K562 (cell line): Measurements from ENCODE around the gene MYCBP2. TPM values are rescaled to one million over a fixed set of nuclear protein-coding genes. Genes with fewer than 3 reads are reported as not detected.

Experiments used
- ATAC-seq: fragments of 200-7000 bp; cut with Tn5 transposase; 3 replicates; pipeline ENCODE4 v1.9.1; 2020; ENCODE audit warnings: moderate library complexity
- BruUV-seq: library from RNA; stranded (reverse); fragments of 400-500 nt; replicated peaks from 2 replicates; lab custom pipeline; 2021; lab: Mats Ljungman, UMichigan
- CTCF ChIA-PET: fragments of 300-600 bp; formaldehyde crosslinking; extraction: SDS; loops from one replicate; lab custom pipeline; 2021; ENCODE audit warnings: low intra/inter-chr PET ratio; lab: Yijun Ruan, JAX
- POLR2A ChIA-PET: fragments of 300-600, 350-650 bp; sonication (Branson Sonifier 250); formaldehyde crosslinking; extraction: SDS; loops from one replicate; lab custom pipeline; 2021; ENCODE audit warnings: antibody characterized with exemption, inconsistent platforms; lab: Yijun Ruan, JAX
- DNase-seq, 4 experiments: peaks; one replicate each; pipeline versions ENCODE4 v3.0.0 to v3.0.0-alpha.2; 2011 to 2018; ENCODE audit warnings: low spot score in 3 of 4, mixed read lengths in 3 of 4; ENCODE audit errors: extremely low read depth in 1 of 4
- FAIRE-seq: peaks from 2 replicates; lab custom pipeline; 2011; peaks lifted over from hg19 to GRCh38; lab: Jason Lieb, UNC
- H2AFZ ChIP-seq: 2 replicates; pipeline ENCODE4 v1.6.0; 2011; ENCODE audit warnings: low read depth, low read length, control low read depth, inconsistent platforms
- H3K27ac ChIP-seq: fragments of 200-600 bp; 3 replicates; pipeline ENCODE4 v1.8.0; 2011; ENCODE audit warnings: low read depth, mild to moderate bottlenecking, control low read depth, inconsistent platforms, low read length, moderate library complexity, mixed read lengths; ENCODE audit errors: extremely low read depth
- H3K27me3 ChIP-seq, 2 experiments: fragments of 300-600 bp in 1 of 2; 2 replicates in 1 of 2; 3 replicates in 1 of 2; pipeline versions ENCODE4 v1.6.0 to v1.8.0; 2011; ENCODE audit warnings: inconsistent platforms in 2 of 2, low read length in 2 of 2, mild to moderate bottlenecking in 1 of 2, mixed read lengths in 1 of 2, moderate library complexity in 1 of 2; ENCODE audit not compliant: control insufficient read depth in 2 of 2, insufficient read depth in 2 of 2
- H3K36me3 ChIP-seq: fragments of 300-600 bp; 3 replicates; pipeline ENCODE4 v1.8.0; 2011; ENCODE audit warnings: mild to moderate bottlenecking, low read length, inconsistent platforms; ENCODE audit not compliant: control insufficient read depth, insufficient read depth
- H3K4me1 ChIP-seq, 2 experiments: fragments of 200-600 bp in 1 of 2; replicated peaks in 1 of 2; 2 replicates in 1 of 2; 3 replicates in 1 of 2; pipeline versions ENCODE4 v1.5.1 to v1.8.0; 2011; ENCODE audit warnings: inconsistent platforms in 2 of 2, low read length in 2 of 2, mild to moderate bottlenecking in 1 of 2, mixed read lengths in 1 of 2, moderate library complexity in 1 of 2; ENCODE audit not compliant: control insufficient read depth in 2 of 2, insufficient read depth in 2 of 2
- H3K4me2 ChIP-seq: 2 replicates; pipeline ENCODE4 v1.6.1; 2011; ENCODE audit warnings: low read length, control low read depth, inconsistent platforms, mixed read lengths; ENCODE audit not compliant: insufficient read depth
- H3K4me3 ChIP-seq: fragments of 200-600 bp; sonication (generic), shearing (Covaris generic); 2 replicates; pipeline ENCODE4 v1.5.1; 2016; ENCODE audit warnings: control low read depth, inconsistent platforms
- H3K79me2 ChIP-seq: fragments of 200-600 bp; 3 replicates; pipeline ENCODE4 v1.8.0; 2011; ENCODE audit warnings: low read length, inconsistent platforms; ENCODE audit not compliant: control insufficient read depth, insufficient read depth
- H3K9ac ChIP-seq, 2 experiments: 2 replicates each; pipeline versions ENCODE4 v1.6.0 to v1.6.1; 2011; ENCODE audit warnings: low read depth in 2 of 2, low read length in 2 of 2, control low read depth in 1 of 2, inconsistent platforms in 1 of 2, mild to moderate bottlenecking in 1 of 2, mixed read lengths in 1 of 2; ENCODE audit not compliant: insufficient read depth in 1 of 2
- H3K9me1 ChIP-seq: one replicate; pipeline ENCODE4 v1.6.0; 2011; ENCODE audit warnings: inconsistent platforms, mild to moderate bottlenecking, low read length, moderate library complexity; ENCODE audit not compliant: control insufficient read depth, insufficient read depth
- H3K9me3 ChIP-seq: replicated peaks from 2 replicates; pipeline ENCODE4 v1.5.1; 2011; ENCODE audit warnings: low read depth, low read length, inconsistent platforms; ENCODE audit not compliant: control insufficient read depth, insufficient read depth
- H4K20me1 ChIP-seq: replicated peaks from 2 replicates; pipeline ENCODE4 v1.6.1; 2011; ENCODE audit warnings: low read length, inconsistent platforms, mixed read lengths; ENCODE audit not compliant: control insufficient read depth, insufficient read depth
- ARID3A ChIP-seq: IDR thresholded peaks from 2 replicates; pipeline ENCODE4 v1.6.1; 2012; ENCODE audit warnings: low read depth, low read length, improper control_type of control experiment, borderline replicate concordance
- DEAF1 ChIP-seq: fragments of 450-650 bp; formaldehyde crosslinking; IDR thresholded peaks from 2 replicates; pipeline ENCODE4 v1.4.0; 2020; ENCODE audit warnings: mild to moderate bottlenecking, moderate library complexity
- DLX4 ChIP-seq: fragments of 250-450 bp; sonication (Bioruptor Pico); IDR thresholded peaks from 2 replicates; pipeline ENCODE4 v1.6.1; 2021; ENCODE audit warnings: mild to moderate bottlenecking
- EHMT2 ChIP-seq: fragments of 450-650 bp; IDR thresholded peaks from 2 replicates; pipeline ENCODE4 v1.6.1; 2018; ENCODE audit warnings: antibody characterized with exemption
- FOXJ2 ChIP-seq: fragments of 200-800 bp; sonication (Bioruptor generic); IDR thresholded peaks from 2 replicates; pipeline ENCODE4 v1.6.1; 2016; ENCODE audit warnings: missing genetic modification characterization, missing compliant biosample characterization
- HNRNPUL1 ChIP-seq: fragments of 200-400 bp; formaldehyde crosslinking; IDR thresholded peaks from 2 replicates; pipeline ENCODE4 v1.6.1; 2017; ENCODE audit warnings: low read length
- RBM22 ChIP-seq: fragments of 200-400 bp; formaldehyde crosslinking; IDR thresholded peaks from 2 replicates; pipeline ENCODE4 v1.6.1; 2018; ENCODE audit warnings: low read length, low read depth; ENCODE audit not compliant: poor library complexity, severe bottlenecking
- RHOXF2B ChIP-seq: fragments of 250-450 bp; sonication (Bioruptor Pico); conservative IDR thresholded peaks from 2 replicates; pipeline ENCODE4 v1.5.1; 2021
- SETDB1 ChIP-seq: IDR thresholded peaks from one replicate; pipeline ENCODE4 v1.6.1; 2012; ENCODE audit warnings: low read length, control low read depth, inconsistent platforms
- SIN3B ChIP-seq: fragments of 450-650 bp; IDR thresholded peaks from 2 replicates; pipeline ENCODE4 v1.6.1; 2017; ENCODE audit warnings: low read depth, mild to moderate bottlenecking, moderate library complexity
- SIX5 ChIP-seq, 2 experiments: IDR thresholded peaks; 2 replicates each; pipeline ENCODE4 v1.6.1; 2011; ENCODE audit warnings: low read length in 2 of 2, borderline replicate concordance in 1 of 2, low read depth in 1 of 2, mild to moderate bottlenecking in 1 of 2, moderate library complexity in 1 of 2; ENCODE audit not compliant: insufficient read depth in 1 of 2
- TCF7L2 ChIP-seq: fragments of 150-350 bp; IDR thresholded peaks from 2 replicates; pipeline ENCODE4 v1.6.1; 2016; ENCODE audit warnings: low read depth, mild to moderate bottlenecking, low read length, moderate library complexity
- ZNF311 ChIP-seq: fragments of 250-450 bp; sonication (Bioruptor Pico); IDR thresholded peaks from 2 replicates; pipeline ENCODE4 v1.4.0; 2020; ENCODE audit warnings: mild to moderate bottlenecking, moderate library complexity
- WGBS: fragments of 100-300 bp; shearing (Covaris generic); methylation state at CpG from one replicate; pipeline ENCODE4 v1.1.6; 2016; ENCODE audit warnings: low coverage, mixed read lengths; ENCODE audit not compliant: insufficient coverage; ENCODE audit errors: missing lambda C conversion rate; 5-methylcytosine and 5-hydroxymethylcytosine counted together
- in situ Hi-C: fragments of 300-500 bp; cut with MboI; formaldehyde crosslinking; loops from 4 replicates; pipeline ENCODE4 v1.15.0; 2018; ENCODE audit warnings: inconsistent platforms, mixed read lengths
- intact Hi-C: fragments of 100-400 bp; cut with micrococcal nuclease; formaldehyde crosslinking; loops from 2 replicates; pipeline ENCODE4 v1.14.2; 2022
- polyA plus RNA-seq, 8 experiments: library from polyadenylated mRNA; depleted of rRNA in 4 of 8; stranded (reverse) in 5 of 8; unstranded in 3 of 8; fragments of >200 nt; fragmentation: Nextera tagmentation in 2 of 8; fragmentation: Illumina TruSeq in 1 of 8; extraction: Ambion mirVana in 2 of 8; extraction: Trizol in 1 of 8; gene quantifications; 2 replicates each; pipeline versions ENCODE4 v1.2.1 to v1.2.3, GENCODE V29; 2011 to 2014; ENCODE audit warnings: inconsistent platforms in 1 of 8, missing spikeins in 1 of 8
- total RNA-seq, 7 experiments: library from RNA; depleted of rRNA in 6 of 7; stranded (reverse); fragments of >200 nt in 6 of 7; fragmentation: Illumina TruSeq in 2 of 7; extraction: Trizol in 2 of 7; gene quantifications; 2 replicates each; pipeline versions ENCODE4 v1.2.1 to v1.2.3, GENCODE V29; 2011 to 2021; ENCODE audit warnings: low replicate concordance in 1 of 7
- TF ChIP-seq, protein P1 (sequence below), 2 experiments: fragments of 450-650 bp; conservative IDR thresholded peaks; 2 replicates each; pipeline ENCODE4 v1.6.1; 2017; ENCODE audit warnings: mild to moderate bottlenecking in 2 of 2, moderate library complexity in 2 of 2
- TF ChIP-seq, protein P2 (sequence below): fragments of 250-450 bp; sonication (Bioruptor Pico); IDR thresholded peaks from 2 replicates; pipeline ENCODE4 v1.5.0; 2020; ENCODE audit warnings: mild to moderate bottlenecking

Gene MYCBP2
- total and polyA plus RNA-seq, 9 of the 15 experiments (the other 6 are each of a cell fraction or from before 2014, with no cell fraction given): 13.2 to 47.2 (median 28.9) TPM

GRCh38 chr13:77351315-77351714 lies 24.4 kb upstream of the MYCBP2 start:
- no peak overlapping the region for H3K27ac ChIP-seq
- H3K9ac ChIP-seq: no peak overlapping the region
- no peak for DNase-seq
- 0% methylated on average over 3 of the region's 3 CpGs for WGBS
- H3K4me1 ChIP-seq: no peaks in the 10 kb centered on the region
- no peak overlapping the region for H3K4me2 ChIP-seq
- no peaks in the 10 kb centered on the region for H3K9me1 ChIP-seq
- no peak overlapping the region for H3K4me3 ChIP-seq
- H4K20me1 ChIP-seq: no peaks in the 10 kb centered on the region
- H2AFZ ChIP-seq: no peak overlapping the region
- no peak for TF ChIP-seq ZNF311 (CRISPR knock-in tag)
- no peak for TF ChIP-seq RHOXF2B
- TF ChIP-seq, protein P1, sequence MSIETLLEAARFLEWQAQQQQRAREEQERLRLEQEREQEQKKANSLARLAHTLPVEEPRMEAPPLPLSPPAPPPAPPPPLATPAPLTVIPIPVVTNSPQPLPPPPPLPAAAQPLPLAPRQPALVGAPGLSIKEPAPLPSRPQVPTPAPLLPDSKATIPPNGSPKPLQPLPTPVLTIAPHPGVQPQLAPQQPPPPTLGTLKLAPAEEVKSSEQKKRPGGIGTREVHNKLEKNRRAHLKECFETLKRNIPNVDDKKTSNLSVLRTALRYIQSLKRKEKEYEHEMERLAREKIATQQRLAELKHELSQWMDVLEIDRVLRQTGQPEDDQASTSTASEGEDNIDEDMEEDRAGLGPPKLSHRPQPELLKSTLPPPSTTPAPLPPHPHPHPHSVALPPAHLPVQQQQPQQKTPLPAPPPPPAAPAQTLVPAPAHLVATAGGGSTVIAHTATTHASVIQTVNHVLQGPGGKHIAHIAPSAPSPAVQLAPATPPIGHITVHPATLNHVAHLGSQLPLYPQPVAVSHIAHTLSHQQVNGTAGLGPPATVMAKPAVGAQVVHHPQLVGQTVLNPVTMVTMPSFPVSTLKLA (conservative IDR thresholded peaks at IDR 0.05): no peak
- TF ChIP-seq ARID3A: no peak
- TF ChIP-seq SETDB1: no peak
- no peak for TF ChIP-seq DEAF1
- TF ChIP-seq FOXJ2 (tag): no peak
- TF ChIP-seq, protein P2, sequence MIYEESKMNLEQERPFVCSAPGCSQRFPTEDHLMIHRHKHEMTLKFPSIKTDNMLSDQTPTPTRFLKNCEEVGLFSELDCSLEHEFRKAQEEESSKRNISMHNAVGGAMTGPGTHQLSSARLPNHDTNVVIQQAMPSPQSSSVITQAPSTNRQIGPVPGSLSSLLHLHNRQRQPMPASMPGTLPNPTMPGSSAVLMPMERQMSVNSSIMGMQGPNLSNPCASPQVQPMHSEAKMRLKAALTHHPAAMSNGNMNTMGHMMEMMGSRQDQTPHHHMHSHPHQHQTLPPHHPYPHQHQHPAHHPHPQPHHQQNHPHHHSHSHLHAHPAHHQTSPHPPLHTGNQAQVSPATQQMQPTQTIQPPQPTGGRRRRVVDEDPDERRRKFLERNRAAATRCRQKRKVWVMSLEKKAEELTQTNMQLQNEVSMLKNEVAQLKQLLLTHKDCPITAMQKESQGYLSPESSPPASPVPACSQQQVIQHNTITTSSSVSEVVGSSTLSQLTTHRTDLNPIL (CRISPR knock-in tag): no peak
- TF ChIP-seq HNRNPUL1: no peak
- no peak for TF ChIP-seq SIN3B
- no peak for TF ChIP-seq SIX5 (IDR thresholded peaks at IDR 0.05; ENCODE audit: borderline replicate concordance in 1 of 2, insufficient read depth in 1 of 2, low read depth in 1 of 2, low read length in 2 of 2)
- TF ChIP-seq TCF7L2: no peak
- no peak for TF ChIP-seq RBM22
- no peak for TF ChIP-seq EHMT2
- TF ChIP-seq DLX4: no peak
- no peak for ATAC-seq
- FAIRE-seq: no peak
- POLR2A ChIA-PET: no interaction called here
- no peaks in the 10 kb centered on the region for H3K36me3 ChIP-seq
- H3K79me2 ChIP-seq: no peaks in the 10 kb centered on the region
- BruUV-seq: no TSS peak
- CTCF ChIA-PET: no interaction called here
- intact Hi-C loops (no loop called here), in situ Hi-C loops (loop anchor here (10.0 kb wide), 1 partner anchor 1373 kb away; no protein-coding TSS in a partner anchor)
- no peaks in the 10 kb centered on the region; a peak in 1 of 5 replicates for H3K27me3 ChIP-seq
- H3K9me3 ChIP-seq: no peaks in the 10 kb centered on the region
